GM18909 (cell line): ENCODE results near the gene F12.

Experiments
- ATAC-seq: cut with Tn5 transposase; IDR thresholded peaks from one replicate; pipeline ENCODE4 v1.9.1; 2021; ENCODE audit warnings: mild to moderate bottlenecking; ENCODE audit not compliant: unreplicated experiment, poor library complexity

The F12 gene

GRCh38 chr5:177409043-177409801 is at the start of gene F12:
Gene F12 (minus strand): TSS chr5:177409564. CDS start chr5:177409527, 37 bp downstream.
- no peak for ATAC-seq

- no peak for ATAC-seq
Observed at GRCh38 chr5:177458912-177459350, 49.6 kb upstream of the F12 start.

- no peak for ATAC-seq
Observed at GRCh38 chr5:177457852-177458681, 48.7 kb upstream of the F12 start.

GRCh38 chr5:177456976-177457851 is 47.9 kb upstream of the F12 start:
- ATAC-seq: no peak

- ATAC-seq: no peak
Observed at GRCh38 chr5:177456591-177456964, 47.2 kb upstream of the F12 start.

- ATAC-seq: peak; percentile 15
Observed at GRCh38 chr5:177455661-177456590, 46.6 kb upstream of the F12 start.

- peak; percentile 52 for ATAC-seq
Observed at GRCh38 chr5:177455036-177455660, 45.8 kb upstream of the F12 start.

GRCh38 chr5:177454397-177455035 is 45.2 kb upstream of the F12 start:
- peak; percentile 56 for ATAC-seq

- ATAC-seq: peak; percentile 3
Observed at GRCh38 chr5:177453852-177454396, 44.6 kb upstream of the F12 start.

- ATAC-seq: no peak
Observed at GRCh38 chr5:177452688-177453638, 43.6 kb upstream of the F12 start.

GRCh38 chr5:177450667-177451424 is 41.5 kb upstream of the F12 start:
- ATAC-seq: no peak

GRCh38 chr5:177449140-177450061 is 40.0 kb upstream of the F12 start:
- ATAC-seq: no peak

- ATAC-seq: no peak
Observed at GRCh38 chr5:177448244-177448950, 39.0 kb upstream of the F12 start.

- ATAC-seq: no peak
Observed at GRCh38 chr5:177447611-177448243, 38.4 kb upstream of the F12 start.
